GM23338 (cell line): ENCODE data around the gene ST8SIA1. TPM values are rescaled to one million over a fixed set of nuclear protein-coding genes. Genes with fewer than 3 reads are reported as not detected.

Experiments used
- ATAC-seq: fragments of 200-7000 bp; cut with Tn5 transposase; 3 replicates; pipeline ENCODE4 v1.9.1; 2020
- DNase-seq: peaks from one replicate; pipeline ENCODE4 v3.0.0-alpha.2; 2015; ENCODE audit warnings: low spot score
- H2AFZ ChIP-seq: fragments of 200-600 bp; sonication (generic); 2 replicates; pipeline ENCODE4 v1.8.0; 2016; ENCODE audit warnings: antibody characterized with exemption, mild to moderate bottlenecking, moderate library complexity
- H3F3A ChIP-seq: fragments of 200-600 bp; sonication (generic); replicated peaks from 2 replicates; pipeline ENCODE4 v1.8.0; 2017; ENCODE audit warnings: antibody characterized with exemption, mixed run types, low read depth
- H3K27ac ChIP-seq: fragments of 200-600 bp; sonication (generic); 2 replicates; pipeline ENCODE4 v1.6.1; 2016; ENCODE audit warnings: low read depth
- H3K27me3 ChIP-seq: fragments of 200-600 bp; sonication (generic); 2 replicates; pipeline ENCODE4 v1.8.0; 2016; ENCODE audit warnings: mild to moderate bottlenecking, mixed run types, moderate library complexity; ENCODE audit not compliant: insufficient read depth
- H3K36me3 ChIP-seq: fragments of 200-600 bp; sonication (generic); 2 replicates; pipeline ENCODE4 v1.8.0; 2016; ENCODE audit warnings: mild to moderate bottlenecking; ENCODE audit not compliant: insufficient read depth
- H3K4me1 ChIP-seq: fragments of 200-600 bp; sonication (generic); 2 replicates; pipeline ENCODE4 v1.8.0; 2016; ENCODE audit warnings: mild to moderate bottlenecking, moderate library complexity; ENCODE audit not compliant: insufficient read depth
- H3K4me2 ChIP-seq: fragments of 200-600 bp; sonication (generic); 2 replicates; pipeline ENCODE4 v1.7.1; 2017; ENCODE audit warnings: mixed run types
- H3K4me3 ChIP-seq: fragments of 200-600 bp; sonication (generic); 2 replicates; pipeline ENCODE4 v1.6.1; 2016; ENCODE audit warnings: mixed run types
- H3K79me2 ChIP-seq: fragments of 200-600 bp; sonication (generic); replicated peaks from 2 replicates; pipeline ENCODE4 v1.8.0; 2017; ENCODE audit warnings: mild to moderate bottlenecking; ENCODE audit not compliant: insufficient read depth
- H3K9me2 ChIP-seq: fragments of 200-600 bp; sonication (generic); 2 replicates; pipeline ENCODE4 v1.8.0; 2017; ENCODE audit not compliant: insufficient read depth
- H4K20me1 ChIP-seq: fragments of 200-600 bp; sonication (generic); replicated peaks from 2 replicates; pipeline ENCODE4 v1.8.0; 2017; ENCODE audit warnings: mild to moderate bottlenecking; ENCODE audit not compliant: insufficient read depth
- H3K27ac Mint-ChIP-seq: 2 replicates; pipeline ENCODE4 v1.8.0; 2020; ENCODE audit warnings: inconsistent platforms, mild to moderate bottlenecking, moderate library complexity, mixed read lengths
- H3K27me3 Mint-ChIP-seq: 3 replicates; pipeline ENCODE4 v1.8.0; 2022; ENCODE audit warnings: low read depth, mild to moderate bottlenecking, moderate library complexity, mixed read lengths, inconsistent platforms; ENCODE audit not compliant: insufficient read depth, poor library complexity
- H3K36me3 Mint-ChIP-seq: 3 replicates; pipeline ENCODE4 v1.8.0; 2021; ENCODE audit warnings: low read depth, mild to moderate bottlenecking, inconsistent platforms, moderate library complexity, mixed read lengths
- H3K4me1 Mint-ChIP-seq: 3 replicates; pipeline ENCODE4 v1.8.0; 2020; ENCODE audit warnings: mild to moderate bottlenecking, inconsistent platforms, mixed read lengths
- H3K4me3 Mint-ChIP-seq: 3 replicates; pipeline ENCODE4 v1.8.0; 2021; ENCODE audit warnings: moderate library complexity, mild to moderate bottlenecking, inconsistent platforms, mixed read lengths
- H3K9me3 Mint-ChIP-seq: 3 replicates; pipeline ENCODE4 v1.8.0; 2020; ENCODE audit warnings: moderate library complexity, mild to moderate bottlenecking, inconsistent platforms, mixed read lengths
- CREB1 ChIP-seq: fragments of 250-450 bp; sonication (Bioruptor Pico); IDR thresholded peaks from 2 replicates; pipeline ENCODE4 v1.5.0; 2020; ENCODE audit warnings: low read depth, mild to moderate bottlenecking, moderate library complexity
- EZH2 ChIP-seq: fragments of 200-600 bp; sonication (generic); IDR thresholded peaks from one replicate; pipeline ENCODE4 v1.8.0; 2017; ENCODE audit warnings: antibody characterized with exemption, mild to moderate bottlenecking, low read depth; ENCODE audit not compliant: unreplicated experiment
- EZH2phosphoT487 ChIP-seq: fragments of 200-600 bp; sonication (generic); IDR thresholded peaks from one replicate; pipeline ENCODE4 v1.8.1; 2018; ENCODE audit warnings: antibody characterized with exemption; ENCODE audit not compliant: unreplicated experiment
- JUNB ChIP-seq: IDR thresholded peaks from one replicate; pipeline ENCODE4 v1.6.1; 2016; ENCODE audit warnings: antibody characterized with exemption; ENCODE audit not compliant: unreplicated experiment
- NANOG ChIP-seq: IDR thresholded peaks from 2 replicates; pipeline ENCODE4 v1.6.1; 2016; ENCODE audit warnings: antibody characterized with exemption, borderline replicate concordance
- POLR2AphosphoS5 ChIP-seq: IDR thresholded peaks from 2 replicates; pipeline ENCODE4 v1.6.1; 2016; ENCODE audit warnings: antibody characterized with exemption, low read depth
- STAT1 ChIP-seq: IDR thresholded peaks from one replicate; pipeline ENCODE4 v1.6.1; 2016; ENCODE audit warnings: antibody characterized with exemption; ENCODE audit not compliant: unreplicated experiment
- ZNF114 ChIP-seq: fragments of 250-450 bp; sonication (Bioruptor Pico); IDR thresholded peaks from 2 replicates; pipeline ENCODE4 v1.5.0; 2020; ENCODE audit warnings: mild to moderate bottlenecking, moderate library complexity
- ZNF331 ChIP-seq: fragments of 250-450 bp; sonication (Bioruptor Pico); IDR thresholded peaks from 2 replicates; pipeline ENCODE4 v1.5.0; 2020; ENCODE audit warnings: low read depth, mild to moderate bottlenecking, moderate library complexity
- polyA plus RNA-seq: library from polyadenylated mRNA; unstranded; fragments of >200 nt; fragmentation: Nextera tagmentation; extraction: Ambion mirVana; gene quantifications from 2 replicates; pipeline ENCODE4 v1.2.1, GENCODE V29; 2016
- total RNA-seq: library from RNA; depleted of rRNA; stranded (reverse); fragments of >200 nt; shearing (Covaris generic); gene quantifications from 2 replicates; pipeline ENCODE4 v1.2.3, GENCODE V29; 2014
- TF ChIP-seq, protein P1 (sequence below): fragments of 250-450 bp; sonication (Bioruptor Pico); IDR thresholded peaks from 2 replicates; pipeline ENCODE4 v1.5.0; 2020; ENCODE audit warnings: mild to moderate bottlenecking, moderate library complexity
- TF ChIP-seq, protein P2 (sequence below): IDR thresholded peaks from 2 replicates; pipeline ENCODE4 v1.6.1; 2016; ENCODE audit warnings: antibody characterized with exemption
- TF ChIP-seq, protein P3 (sequence below), 2 experiments: fragments of 200-600 bp in 1 of 2; sonication (generic) in 1 of 2; conservative IDR thresholded peaks; 2 replicates each; pipeline versions ENCODE4 v1.5.1 to v1.6.1; 2016 to 2017; ENCODE audit warnings: antibody characterized with exemption in 2 of 2, low read depth in 2 of 2, mild to moderate bottlenecking in 2 of 2, moderate library complexity in 1 of 2

ST8SIA1 gene
- total and polyA plus RNA-seq, 2 experiments from 2014 or later = 2.5 to 5.1 TPM

DNA sequence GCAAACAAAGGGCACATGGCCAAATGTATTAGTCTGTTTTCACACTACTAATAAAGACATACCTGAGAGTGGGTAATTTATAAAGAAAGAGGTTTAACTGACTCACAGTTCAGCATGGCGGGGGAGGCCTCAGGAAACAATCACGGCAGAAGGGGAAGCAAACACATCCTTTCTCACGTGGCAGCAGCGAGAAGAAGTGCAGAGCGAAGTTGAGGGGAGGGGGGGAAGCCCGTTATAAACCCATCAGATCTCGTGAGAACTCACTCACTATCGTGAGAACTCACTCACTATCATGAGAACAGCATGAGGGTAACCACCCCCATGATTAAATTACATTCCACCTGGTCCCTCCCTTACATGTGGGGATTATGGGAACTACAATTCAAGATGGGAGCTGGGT lies 66.1 kb downstream of the ST8SIA1 start:
- Histone ChIP-seq H3F3A (no peaks in the 10 kb centered on the region), H3K27ac (no peak overlapping the region), H3K27me3 (no peaks in the 10 kb centered on the region), H3K4me2 (no peak overlapping the region), H3K9me2 (0 out of 2 replicates have a peak, but pooled peaks cover under 1% of the 10 kb centered on the region), H3K79me2 (no peaks in the 10 kb centered on the region), H3K36me3 (no peaks in the 10 kb centered on the region), H4K20me1 (no peaks in the 10 kb centered on the region), H3K4me1 (no peaks in the 10 kb centered on the region), H2AFZ (no peak overlapping the region), H3K4me3 (no peak overlapping the region)
- DNase-seq (no peak), ATAC-seq (no peak)
- Mint-ChIP-seq H3K9me3 (peaks cover 3% of the 10 kb centered on the region; the same call in 2 of the 3 replicates), H3K36me3 (0 out of 3 replicates have a peak, but pooled peaks cover 2% of the 10 kb centered on the region), H3K4me3 (no peak overlapping the region), H3K27me3 (no peaks in the 10 kb centered on the region), H3K27ac (peak overlapping the region; percentile 65; the same call in 1 of the 2 replicates), H3K4me1 (peaks cover 5% of the 10 kb centered on the region; the same call in 2 of the 3 replicates)
- TF ChIP-seq STAT1 = no peak
- no peak for TF ChIP-seq ZNF331
- no peak for TF ChIP-seq NANOG
- TF ChIP-seq CREB1 (CRISPR knock-in tag) = no peak
- no peak for TF ChIP-seq ZNF114 (CRISPR knock-in tag)
- TF ChIP-seq, protein P1, sequence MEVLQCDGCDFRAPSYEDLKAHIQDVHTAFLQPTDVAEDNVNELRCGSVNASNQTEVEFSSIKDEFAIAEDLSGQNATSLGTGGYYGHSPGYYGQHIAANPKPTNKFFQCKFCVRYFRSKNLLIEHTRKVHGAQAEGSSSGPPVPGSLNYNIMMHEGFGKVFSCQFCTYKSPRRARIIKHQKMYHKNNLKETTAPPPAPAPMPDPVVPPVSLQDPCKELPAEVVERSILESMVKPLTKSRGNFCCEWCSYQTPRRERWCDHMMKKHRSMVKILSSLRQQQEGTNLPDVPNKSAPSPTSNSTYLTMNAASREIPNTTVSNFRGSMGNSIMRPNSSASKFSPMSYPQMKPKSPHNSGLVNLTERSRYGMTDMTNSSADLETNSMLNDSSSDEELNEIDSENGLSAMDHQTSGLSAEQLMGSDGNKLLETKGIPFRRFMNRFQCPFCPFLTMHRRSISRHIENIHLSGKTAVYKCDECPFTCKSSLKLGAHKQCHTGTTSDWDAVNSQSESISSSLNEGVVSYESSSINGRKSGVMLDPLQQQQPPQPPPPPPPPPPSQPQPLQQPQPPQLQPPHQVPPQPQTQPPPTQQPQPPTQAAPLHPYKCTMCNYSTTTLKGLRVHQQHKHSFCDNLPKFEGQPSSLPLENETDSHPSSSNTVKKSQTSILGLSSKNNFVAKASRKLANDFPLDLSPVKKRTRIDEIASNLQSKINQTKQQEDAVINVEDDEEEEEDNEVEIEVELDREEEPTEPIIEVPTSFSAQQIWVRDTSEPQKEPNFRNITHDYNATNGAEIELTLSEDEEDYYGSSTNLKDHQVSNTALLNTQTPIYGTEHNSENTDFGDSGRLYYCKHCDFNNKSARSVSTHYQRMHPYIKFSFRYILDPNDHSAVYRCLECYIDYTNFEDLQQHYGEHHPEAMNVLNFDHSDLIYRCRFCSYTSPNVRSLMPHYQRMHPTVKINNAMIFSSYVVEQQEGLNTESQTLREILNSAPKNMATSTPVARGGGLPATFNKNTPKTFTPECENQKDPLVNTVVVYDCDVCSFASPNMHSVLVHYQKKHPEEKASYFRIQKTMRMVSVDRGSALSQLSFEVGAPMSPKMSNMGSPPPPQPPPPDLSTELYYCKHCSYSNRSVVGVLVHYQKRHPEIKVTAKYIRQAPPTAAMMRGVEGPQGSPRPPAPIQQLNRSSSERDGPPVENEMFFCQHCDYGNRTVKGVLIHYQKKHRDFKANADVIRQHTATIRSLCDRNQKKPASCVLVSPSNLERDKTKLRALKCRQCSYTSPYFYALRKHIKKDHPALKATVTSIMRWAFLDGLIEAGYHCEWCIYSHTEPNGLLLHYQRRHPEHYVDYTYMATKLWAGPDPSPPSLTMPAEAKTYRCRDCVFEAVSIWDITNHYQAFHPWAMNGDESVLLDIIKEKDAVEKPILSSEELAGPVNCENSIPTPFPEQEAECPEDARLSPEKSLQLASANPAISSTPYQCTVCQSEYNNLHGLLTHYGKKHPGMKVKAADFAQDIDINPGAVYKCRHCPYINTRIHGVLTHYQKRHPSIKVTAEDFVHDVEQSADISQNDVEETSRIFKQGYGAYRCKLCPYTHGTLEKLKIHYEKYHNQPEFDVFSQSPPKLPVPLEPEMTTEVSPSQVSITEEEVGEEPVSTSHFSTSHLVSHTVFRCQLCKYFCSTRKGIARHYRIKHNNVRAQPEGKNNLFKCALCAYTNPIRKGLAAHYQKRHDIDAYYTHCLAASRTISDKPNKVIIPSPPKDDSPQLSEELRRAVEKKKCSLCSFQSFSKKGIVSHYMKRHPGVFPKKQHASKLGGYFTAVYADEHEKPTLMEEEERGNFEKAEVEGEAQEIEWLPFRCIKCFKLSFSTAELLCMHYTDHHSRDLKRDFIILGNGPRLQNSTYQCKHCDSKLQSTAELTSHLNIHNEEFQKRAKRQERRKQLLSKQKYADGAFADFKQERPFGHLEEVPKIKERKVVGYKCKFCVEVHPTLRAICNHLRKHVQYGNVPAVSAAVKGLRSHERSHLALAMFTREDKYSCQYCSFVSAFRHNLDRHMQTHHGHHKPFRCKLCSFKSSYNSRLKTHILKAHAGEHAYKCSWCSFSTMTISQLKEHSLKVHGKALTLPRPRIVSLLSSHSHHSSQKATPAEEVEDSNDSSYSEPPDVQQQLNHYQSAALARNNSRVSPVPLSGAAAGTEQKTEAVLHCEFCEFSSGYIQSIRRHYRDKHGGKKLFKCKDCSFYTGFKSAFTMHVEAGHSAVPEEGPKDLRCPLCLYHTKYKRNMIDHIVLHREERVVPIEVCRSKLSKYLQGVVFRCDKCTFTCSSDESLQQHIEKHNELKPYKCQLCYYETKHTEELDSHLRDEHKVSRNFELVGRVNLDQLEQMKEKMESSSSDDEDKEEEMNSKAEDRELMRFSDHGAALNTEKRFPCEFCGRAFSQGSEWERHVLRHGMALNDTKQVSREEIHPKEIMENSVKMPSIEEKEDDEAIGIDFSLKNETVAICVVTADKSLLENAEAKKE (CRISPR knock-in tag) = no peak
- TF ChIP-seq, protein P2, sequence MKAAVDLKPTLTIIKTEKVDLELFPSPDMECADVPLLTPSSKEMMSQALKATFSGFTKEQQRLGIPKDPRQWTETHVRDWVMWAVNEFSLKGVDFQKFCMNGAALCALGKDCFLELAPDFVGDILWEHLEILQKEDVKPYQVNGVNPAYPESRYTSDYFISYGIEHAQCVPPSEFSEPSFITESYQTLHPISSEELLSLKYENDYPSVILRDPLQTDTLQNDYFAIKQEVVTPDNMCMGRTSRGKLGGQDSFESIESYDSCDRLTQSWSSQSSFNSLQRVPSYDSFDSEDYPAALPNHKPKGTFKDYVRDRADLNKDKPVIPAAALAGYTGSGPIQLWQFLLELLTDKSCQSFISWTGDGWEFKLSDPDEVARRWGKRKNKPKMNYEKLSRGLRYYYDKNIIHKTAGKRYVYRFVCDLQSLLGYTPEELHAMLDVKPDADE = no peak
- TF ChIP-seq, protein P3, sequence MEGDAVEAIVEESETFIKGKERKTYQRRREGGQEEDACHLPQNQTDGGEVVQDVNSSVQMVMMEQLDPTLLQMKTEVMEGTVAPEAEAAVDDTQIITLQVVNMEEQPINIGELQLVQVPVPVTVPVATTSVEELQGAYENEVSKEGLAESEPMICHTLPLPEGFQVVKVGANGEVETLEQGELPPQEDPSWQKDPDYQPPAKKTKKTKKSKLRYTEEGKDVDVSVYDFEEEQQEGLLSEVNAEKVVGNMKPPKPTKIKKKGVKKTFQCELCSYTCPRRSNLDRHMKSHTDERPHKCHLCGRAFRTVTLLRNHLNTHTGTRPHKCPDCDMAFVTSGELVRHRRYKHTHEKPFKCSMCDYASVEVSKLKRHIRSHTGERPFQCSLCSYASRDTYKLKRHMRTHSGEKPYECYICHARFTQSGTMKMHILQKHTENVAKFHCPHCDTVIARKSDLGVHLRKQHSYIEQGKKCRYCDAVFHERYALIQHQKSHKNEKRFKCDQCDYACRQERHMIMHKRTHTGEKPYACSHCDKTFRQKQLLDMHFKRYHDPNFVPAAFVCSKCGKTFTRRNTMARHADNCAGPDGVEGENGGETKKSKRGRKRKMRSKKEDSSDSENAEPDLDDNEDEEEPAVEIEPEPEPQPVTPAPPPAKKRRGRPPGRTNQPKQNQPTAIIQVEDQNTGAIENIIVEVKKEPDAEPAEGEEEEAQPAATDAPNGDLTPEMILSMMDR (conservative IDR thresholded peaks at IDR 0.05; ENCODE audit: low read depth in 2 of 2) = no peak
- TF ChIP-seq EZH2 = no peak
- TF ChIP-seq EZH2phosphoT487 = no peak
- TF ChIP-seq JUNB = no peak
- no peak for TF ChIP-seq POLR2AphosphoS5
